Lower leg skin (tissue), 4 donors: Measurements from ENCODE around the gene EVA1B. TPM values are rescaled to one million over a fixed set of nuclear protein-coding genes. Genes with fewer than 3 reads are reported as not detected.

ENCODE experiments used
- DNase-seq, 2 donors: peaks; one replicate each; pipeline ENCODE4 v3.0.0-alpha.2; 2019; ENCODE audit warnings: low spot score in 2 of 2
- H3K4me3 ChIP-seq: fragments of 200-600 bp; sonication (generic); 2 replicates; pipeline ENCODE4 v1.5.1; 2017; ENCODE audit warnings: mild to moderate bottlenecking, low read depth; ENCODE audit not compliant: poor library complexity, severe bottlenecking
- CTCF ChIP-seq, 3 donors: fragments of 450-650 bp; IDR thresholded peaks; one replicate each; pipeline ENCODE4 v1.5.1; 2016; ENCODE audit warnings: antibody characterized with exemption in 3 of 3, mild to moderate bottlenecking in 3 of 3, moderate library complexity in 2 of 3
- POLR2A ChIP-seq, 2 donors: fragments of 450-650 bp; IDR thresholded peaks; one replicate each; pipeline ENCODE4 v1.6.1; 2016 to 2017; ENCODE audit warnings: antibody characterized with exemption in 2 of 2, mild to moderate bottlenecking in 1 of 2, moderate library complexity in 1 of 2
- WGBS, 2 donors: methylation state at CpG; one replicate each; pipeline ENCODE4 v1.1.5; 2018; 5-methylcytosine and 5-hydroxymethylcytosine counted together
- intact Hi-C: fragments of 100-400 bp; cut with DNase I; formaldehyde crosslinking; loops from one replicate; pipeline ENCODE4 v1.15.0; 2023; ENCODE audit warnings: low total_unique reads
- total RNA-seq, 4 donors: library from RNA; depleted of rRNA; stranded (reverse); fragments of >200 nt; gene quantifications; one replicate each; pipeline ENCODE4 v1.1.0, GENCODE V29; 2016

Gene EVA1B
- total RNA-seq, 4 donors from 2014 or later: 29.8 to 35.5 (median 34.3) TPM

GRCh38 chr1:36324353-36324703, 883 bp upstream of the EVA1B start:
- intact Hi-C loops: no loop called here
- DNase-seq: no peak
- H3K4me3 ChIP-seq: no peak overlapping the region
- TF ChIP-seq CTCF (IDR thresholded peaks at IDR 0.05) (no peak), POLR2A (IDR thresholded peaks at IDR 0.05) (no peak)
- 38 to 49% methylated on average over 8 to 9 of the region's 9 CpGs for WGBS, 2 donors

GRCh38 chr1:36322786-36323635, 434 bp downstream of the EVA1B start:
- intact Hi-C loops: no loop called here
- TF ChIP-seq POLR2A (IDR thresholded peaks at IDR 0.05): no peak
- no peak for TF ChIP-seq CTCF (IDR thresholded peaks at IDR 0.05)
- DNase-seq: peak in 1 of 2 donors; percentile 91
- peak overlapping the region; percentile 51 for H3K4me3 ChIP-seq
- 5 to 13% methylated on average over 26 to 39 of the region's 83 CpGs for WGBS, 2 donors

- no peak for TF ChIP-seq POLR2A (IDR thresholded peaks at IDR 0.05)
- no peak for TF ChIP-seq CTCF (IDR thresholded peaks at IDR 0.05)
- intact Hi-C loops: no loop called here
- 41 to 61% methylated on average over 19 to 64 of the region's 67 CpGs for WGBS, 2 donors
- H3K4me3 ChIP-seq: no peak overlapping the region
- DNase-seq: no peak
Observed at GRCh38 chr1:36322041-36322785, 1.2 kb downstream of the EVA1B start.

- TF ChIP-seq CTCF (IDR thresholded peaks at IDR 0.05): no peak
- TF ChIP-seq POLR2A (IDR thresholded peaks at IDR 0.05): no peak
- H3K4me3 ChIP-seq: no peak overlapping the region
- DNase-seq: peak; percentile 75 to 96
- WGBS, 2 donors: 46 to 51% methylated on average over 42 to 48 of the region's 59 CpGs
- intact Hi-C loops: no loop called here
Observed at GRCh38 chr1:36321119-36321951, 2.1 kb downstream of the EVA1B start.

GRCh38 chr1:36320767-36321118, 2.7 kb downstream of the EVA1B start:
- no peak overlapping the region for H3K4me3 ChIP-seq
- DNase-seq: no peak
- WGBS, 2 donors: 23 to 43% methylated on average over 22 of the region's 23 CpGs
- intact Hi-C loops: no loop called here
- no peak for TF ChIP-seq CTCF (IDR thresholded peaks at IDR 0.05)
